HG03175 (cell line): Measurements from ENCODE around the gene RAD51C.
"Not testable (repeated sequence)": the region's sequence is repeated elsewhere in the genome, so short reads cannot be mapped to it uniquely, and the experiment has no call there.

Experiments
- ATAC-seq: cut with Tn5 transposase; IDR thresholded peaks from one replicate; pipeline ENCODE4 v1.9.1; 2021; ENCODE audit warnings: mild to moderate bottlenecking, moderate library complexity; ENCODE audit not compliant: unreplicated experiment

RAD51C gene

DNA sequence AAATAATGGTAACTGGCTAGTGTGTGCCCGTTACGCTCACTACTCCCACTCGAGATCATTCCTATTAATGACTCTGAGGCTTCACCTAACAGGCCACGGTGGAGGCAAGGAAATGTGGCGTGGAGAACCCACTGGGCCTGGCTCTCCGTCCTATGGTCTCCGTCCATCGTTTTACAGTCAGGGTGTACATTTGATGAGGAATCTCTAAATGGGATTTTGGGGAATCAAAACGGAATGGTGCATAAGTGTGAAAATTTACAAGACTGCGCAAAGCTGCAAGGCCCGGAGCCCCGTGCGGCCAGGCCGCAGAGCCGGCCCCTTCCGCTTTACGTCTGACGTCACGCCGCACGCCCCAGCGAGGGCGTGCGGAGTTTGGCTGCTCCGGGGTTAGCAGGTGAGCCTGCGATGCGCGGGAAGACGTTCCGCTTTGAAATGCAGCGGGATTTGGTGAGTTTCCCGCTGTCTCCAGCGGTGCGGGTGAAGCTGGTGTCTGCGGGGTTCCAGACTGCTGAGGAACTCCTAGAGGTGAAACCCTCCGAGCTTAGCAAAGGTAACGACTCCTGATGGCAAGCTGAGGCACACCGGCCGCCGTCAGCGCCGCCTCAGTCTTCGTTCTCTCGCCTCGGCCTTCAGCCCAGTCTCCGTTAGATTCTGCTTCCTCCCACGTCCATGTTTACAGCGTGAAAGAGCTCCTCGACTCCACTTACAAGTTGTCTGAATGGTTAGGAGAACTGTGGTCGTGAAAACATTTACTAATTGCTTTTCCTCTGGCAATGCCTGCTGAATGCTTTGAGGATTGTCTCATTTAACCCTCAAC, at the start of gene RAD51C:
Gene RAD51C, plus strand, starts transcription at position 364 of the 817 bp plus-strand sequence. Its CDS starts 42 bp downstream, at position 406.
- ATAC-seq: peak; percentile 98

- no peak for ATAC-seq
These were observed 49.3 kb upstream of the RAD51C start for GRCh38 chr17:58643147-58643546.

DNA sequence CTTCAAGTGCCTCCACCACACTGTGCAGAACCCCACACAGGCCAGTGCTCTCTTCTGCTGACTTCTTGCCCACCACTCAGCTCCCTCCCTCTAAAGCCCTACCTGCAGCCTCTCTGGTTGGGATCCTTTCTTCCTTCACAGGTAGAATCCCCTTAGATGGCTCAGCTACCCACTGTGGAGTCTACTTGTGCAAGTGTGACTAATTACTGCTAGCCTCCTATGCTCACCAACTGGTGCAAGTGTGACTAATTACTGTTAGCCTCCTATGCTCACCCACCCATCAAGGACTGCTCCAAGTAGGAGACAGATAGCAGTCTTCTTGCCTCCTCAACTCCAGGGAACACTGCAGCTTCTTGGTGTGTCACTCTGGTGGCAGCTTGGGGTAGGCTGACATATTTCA, 44.2 kb upstream of the RAD51C start:
- no peak for ATAC-seq

- ATAC-seq: not testable (repeated sequence)
These were observed 34.2 kb upstream of the RAD51C start for GRCh38 chr17:58657962-58658803.

GRCh38 chr17:58658804-58659713, 33.3 kb upstream of the RAD51C start:
- ATAC-seq: peak; percentile 71

- not testable (repeated sequence) for ATAC-seq
These were observed 32.7 kb upstream of the RAD51C start for GRCh38 chr17:58659714-58660084.

DNA sequence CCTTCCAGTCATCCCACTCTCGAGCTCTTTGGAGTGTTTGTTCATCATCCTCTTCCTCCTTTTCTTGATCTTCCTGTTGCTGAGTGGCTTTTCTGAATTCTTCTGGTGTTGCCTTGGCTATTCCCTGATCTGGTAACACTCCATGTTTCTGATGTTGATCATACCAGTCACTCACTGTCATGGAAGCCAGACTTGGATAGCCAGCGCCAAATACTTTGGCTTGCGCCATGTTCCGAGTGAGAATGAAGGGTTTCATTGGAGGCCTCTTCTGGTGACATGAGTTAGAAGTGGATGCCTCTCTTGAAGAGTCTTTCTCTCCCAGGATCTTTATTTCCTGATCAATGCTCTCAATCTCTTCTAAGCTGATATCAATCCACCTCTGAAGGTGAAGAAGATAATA, 31.8 kb upstream of the RAD51C start:
- no peak for ATAC-seq

GRCh38 chr17:58661499-58661898, 30.9 kb upstream of the RAD51C start:
- no peak for ATAC-seq

GRCh38 chr17:58664302-58664701, 28.1 kb upstream of the RAD51C start:
- ATAC-seq: no peak

DNA sequence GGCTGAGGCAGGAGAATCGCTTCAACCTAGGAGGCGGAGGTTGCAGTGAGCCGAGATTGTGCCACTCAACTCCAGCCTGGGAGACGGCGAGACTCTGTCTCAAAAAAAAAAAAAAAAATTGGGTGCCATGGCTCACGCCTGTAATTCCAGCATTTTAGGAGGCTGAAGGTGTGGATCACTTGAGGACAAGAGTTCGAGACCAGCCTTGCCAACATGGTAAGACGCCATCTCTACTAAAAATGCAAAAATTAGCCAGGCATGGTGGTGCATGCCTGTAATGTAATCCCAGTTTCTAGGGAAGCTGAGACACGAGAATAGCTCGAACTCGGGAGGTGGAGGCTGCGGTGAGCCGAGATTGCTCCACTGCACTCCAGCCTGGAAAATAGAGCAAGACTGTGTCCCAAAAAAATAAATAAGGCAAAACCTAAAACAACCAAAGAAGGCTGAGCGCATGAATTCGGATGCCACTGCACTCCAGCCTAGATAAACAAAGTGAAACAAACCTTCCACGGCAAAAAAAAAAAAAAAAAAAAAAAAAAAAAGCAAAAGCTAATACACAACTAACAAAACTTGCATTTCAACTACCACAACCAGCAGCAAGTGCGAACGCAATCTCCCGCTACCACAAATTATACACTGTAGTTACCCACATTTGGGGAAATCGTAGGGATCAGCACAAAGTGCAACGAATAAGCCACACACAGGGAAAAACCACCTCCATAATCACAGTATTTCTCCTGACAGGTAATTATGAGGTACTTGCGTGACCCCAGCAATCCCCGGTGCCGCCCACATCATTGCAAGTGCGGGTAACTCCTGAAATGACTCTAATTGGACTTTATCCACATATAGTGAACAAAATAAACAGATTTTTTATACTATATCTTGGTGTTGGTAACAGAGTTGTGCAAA, 26.2 kb upstream of the RAD51C start:
- no peak for ATAC-seq

DNA sequence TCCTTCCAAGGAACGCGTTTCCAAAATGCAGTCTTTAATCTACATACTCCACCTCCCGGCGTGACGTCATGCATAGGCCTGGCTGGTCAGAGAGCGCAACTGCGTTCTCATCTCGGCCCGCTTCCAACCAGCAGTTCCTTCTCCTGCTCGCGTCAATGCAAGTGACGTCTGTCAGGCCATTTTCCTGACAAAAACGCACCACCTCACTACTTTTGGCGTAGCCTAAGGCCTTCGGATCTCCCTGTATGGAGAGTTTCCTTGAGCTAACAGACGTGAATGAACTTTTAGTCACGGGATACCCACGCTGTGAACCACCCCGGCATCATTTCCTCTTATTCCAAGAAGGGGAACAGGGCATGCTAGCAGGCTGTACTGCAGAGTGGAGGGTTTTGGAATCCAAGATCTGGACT, 25.5 kb upstream of the RAD51C start:
- no peak for ATAC-seq

DNA sequence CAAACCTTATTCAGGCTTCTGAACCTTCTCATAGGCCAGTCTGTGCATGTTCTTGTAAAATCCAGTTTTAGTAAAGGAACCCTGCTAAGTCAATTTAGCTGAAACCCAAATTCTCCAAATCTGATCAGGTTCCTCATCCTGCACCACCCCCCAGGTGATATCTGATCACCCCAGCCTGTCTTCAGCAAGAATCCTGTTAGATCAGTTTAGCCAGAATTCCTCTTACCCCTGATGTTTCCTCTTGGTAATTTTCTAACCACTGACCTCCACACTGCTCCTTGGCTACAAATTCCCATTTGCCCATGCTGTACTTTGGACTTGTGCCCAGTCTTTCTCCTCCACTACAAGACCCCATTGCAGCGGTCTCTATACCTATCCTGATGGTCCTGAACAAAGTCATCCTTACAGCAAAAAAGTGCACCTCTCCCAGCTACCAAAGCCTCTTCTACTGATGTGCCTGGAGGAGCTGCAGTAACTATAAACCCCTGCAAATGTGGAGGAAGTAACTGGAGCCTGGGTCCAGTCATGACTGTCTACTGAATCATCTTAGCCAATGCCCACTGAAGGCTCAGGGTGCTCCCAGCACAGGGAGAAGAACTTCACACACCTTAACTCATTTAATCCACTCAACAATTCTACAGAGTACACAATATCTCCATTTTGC, 24.3 kb upstream of the RAD51C start:
- ATAC-seq: no peak

GRCh38 chr17:58668598-58668935, 23.8 kb upstream of the RAD51C start:
- ATAC-seq: no peak

DNA sequence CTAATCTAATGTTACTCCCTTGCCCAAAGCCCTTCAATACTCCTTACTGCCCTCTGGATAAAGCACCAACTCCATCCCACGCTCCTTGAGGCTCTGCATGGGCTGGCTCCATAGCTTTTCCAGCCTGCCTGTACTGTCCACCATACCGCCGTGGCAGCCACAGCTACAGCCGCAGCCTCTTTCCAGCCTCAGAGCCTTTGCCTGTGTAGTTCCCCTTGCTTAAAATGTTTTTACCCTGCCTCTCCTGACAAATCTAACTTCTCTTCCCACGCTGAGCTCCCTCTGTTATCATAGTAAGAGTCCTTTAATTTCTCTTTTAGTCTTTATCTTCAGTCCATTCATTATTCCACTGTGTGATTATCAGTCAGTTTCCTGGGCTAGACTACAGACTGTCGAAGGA, 22.5 kb upstream of the RAD51C start:
- no peak for ATAC-seq

- no peak for ATAC-seq
These were observed 20.4 kb upstream of the RAD51C start for GRCh38 chr17:58671969-58672368.

DNA sequence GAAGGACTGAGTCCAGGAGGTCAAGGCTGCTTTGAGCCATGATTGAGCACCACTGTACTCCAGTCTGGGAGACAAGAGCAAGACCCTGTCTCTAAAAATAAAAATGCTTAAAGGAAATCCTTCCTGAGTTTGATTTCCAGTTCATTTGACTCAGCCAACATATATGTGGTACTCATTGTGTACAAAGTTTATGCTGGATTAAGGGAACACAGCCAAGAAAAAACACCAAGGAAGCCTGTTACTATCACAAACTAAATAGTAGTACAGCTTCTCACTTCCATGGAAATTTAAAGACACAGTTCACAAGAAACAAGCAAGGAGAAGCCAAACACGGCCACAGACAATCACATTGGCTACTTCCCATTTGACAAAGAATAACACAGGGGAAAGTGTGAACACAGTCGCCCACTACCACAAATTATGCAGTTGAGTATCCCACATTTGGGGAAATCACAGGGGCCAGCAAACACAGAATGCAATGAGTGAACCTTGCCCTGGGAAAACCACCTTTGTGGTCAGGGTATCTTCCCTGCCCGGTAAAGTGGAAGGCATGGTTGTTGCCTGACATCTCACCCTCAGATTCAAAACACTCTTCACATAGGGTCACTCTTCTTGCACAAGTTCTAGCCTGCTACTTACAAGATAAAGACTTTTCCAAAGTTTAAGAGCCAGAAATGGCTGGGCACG, 15.1 kb upstream of the RAD51C start:
- no peak for ATAC-seq

DNA sequence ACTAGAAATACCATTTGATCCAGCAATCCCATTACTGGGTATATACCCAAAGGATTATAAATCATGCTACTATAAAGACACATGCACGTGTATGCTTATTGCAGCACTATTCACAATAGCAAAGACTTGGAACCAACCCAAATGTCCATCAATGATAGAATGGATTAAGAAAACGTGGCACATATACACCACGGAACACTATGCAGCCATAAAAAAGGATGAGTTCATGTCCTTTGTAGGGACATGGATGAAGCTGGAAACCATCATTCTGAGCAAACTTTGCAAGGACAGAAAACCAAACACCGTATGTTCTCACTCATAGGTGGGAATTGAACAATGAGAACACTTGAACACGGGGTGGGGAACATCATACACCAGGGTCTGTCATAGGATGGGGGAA, 14.1 kb upstream of the RAD51C start:
- ATAC-seq: not testable (repeated sequence)

- ATAC-seq: no peak
These were observed 13.0 kb upstream of the RAD51C start for GRCh38 chr17:58679263-58680037.
